Testis (tissue), 2 donors: Measurements from ENCODE around the gene EHHADH.

Experiments used
- POLR2A ChIP-seq: fragments of 450-650 bp; IDR thresholded peaks from one replicate; pipeline ENCODE4 v1.6.1; 2017; ENCODE audit warnings: antibody characterized with exemption, mild to moderate bottlenecking, moderate library complexity
- TF ChIP-seq, protein P1 (sequence below), 3 experiments: fragments of 450-650 bp in 2 of 3; fragments of 200-600 bp in 1 of 3; sonication (generic) in 1 of 3; IDR thresholded peaks; one replicate each; pipeline ENCODE4 v1.5.1; 2016 to 2019; ENCODE audit warnings: antibody characterized with exemption in 3 of 3, mild to moderate bottlenecking in 2 of 3, moderate library complexity in 1 of 3

DNA sequence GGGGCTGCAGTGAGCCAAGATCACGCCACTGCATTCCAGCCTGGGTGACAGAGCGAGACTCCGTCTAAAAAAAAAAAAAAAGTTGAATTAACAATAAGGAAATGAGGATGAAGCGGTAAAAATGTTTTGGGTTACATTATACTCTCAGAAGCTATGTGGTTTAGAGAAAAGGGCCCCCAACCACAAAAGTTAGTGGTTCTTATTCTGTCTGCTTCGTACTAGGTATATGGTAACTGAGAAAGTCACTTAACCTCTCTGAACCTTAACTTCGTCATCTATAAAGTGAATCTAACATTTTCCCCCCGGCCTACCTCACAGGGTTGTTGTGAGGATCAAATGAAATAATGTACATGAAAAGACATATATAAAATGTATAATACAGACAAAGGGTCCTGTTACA lies 38.4 kb upstream of the EHHADH start:
- no peak for TF ChIP-seq POLR2A
- TF ChIP-seq, protein P1, sequence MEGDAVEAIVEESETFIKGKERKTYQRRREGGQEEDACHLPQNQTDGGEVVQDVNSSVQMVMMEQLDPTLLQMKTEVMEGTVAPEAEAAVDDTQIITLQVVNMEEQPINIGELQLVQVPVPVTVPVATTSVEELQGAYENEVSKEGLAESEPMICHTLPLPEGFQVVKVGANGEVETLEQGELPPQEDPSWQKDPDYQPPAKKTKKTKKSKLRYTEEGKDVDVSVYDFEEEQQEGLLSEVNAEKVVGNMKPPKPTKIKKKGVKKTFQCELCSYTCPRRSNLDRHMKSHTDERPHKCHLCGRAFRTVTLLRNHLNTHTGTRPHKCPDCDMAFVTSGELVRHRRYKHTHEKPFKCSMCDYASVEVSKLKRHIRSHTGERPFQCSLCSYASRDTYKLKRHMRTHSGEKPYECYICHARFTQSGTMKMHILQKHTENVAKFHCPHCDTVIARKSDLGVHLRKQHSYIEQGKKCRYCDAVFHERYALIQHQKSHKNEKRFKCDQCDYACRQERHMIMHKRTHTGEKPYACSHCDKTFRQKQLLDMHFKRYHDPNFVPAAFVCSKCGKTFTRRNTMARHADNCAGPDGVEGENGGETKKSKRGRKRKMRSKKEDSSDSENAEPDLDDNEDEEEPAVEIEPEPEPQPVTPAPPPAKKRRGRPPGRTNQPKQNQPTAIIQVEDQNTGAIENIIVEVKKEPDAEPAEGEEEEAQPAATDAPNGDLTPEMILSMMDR (IDR thresholded peaks at IDR 0.05) = no peak
